CD4-positive, alpha-beta T cell (primary cell): Measurements from ENCODE around the gene LRRC74A. TPM values are rescaled to one million over a fixed set of nuclear protein-coding genes. Genes with fewer than 3 reads are reported as not detected.

Experiments
- ATAC-seq: fragments of 200-7000 bp; cut with Tn5 transposase; one replicate; pipeline ENCODE4 v1.10.0; 2022; ENCODE audit warnings: mild to moderate bottlenecking; ENCODE audit not compliant: poor library complexity
- CTCF ChIA-PET: fragments of 350-600 bp; sonication (Branson Sonifier 250); formaldehyde crosslinking; loops from one replicate; lab custom pipeline; 2021; ENCODE audit warnings: antibody characterized with exemption, inconsistent platforms; lab: Charles Lee
- POLR2A ChIA-PET: fragments of 350-600 bp; sonication (Branson Sonifier 250); formaldehyde crosslinking; loops from one replicate; lab custom pipeline; 2021; ENCODE audit warnings: antibody characterized with exemption, inconsistent platforms; lab: Charles Lee
- DNase-seq, 14 experiments: peaks; one replicate each; pipeline ENCODE4 v3.0.0-alpha.2; 2013 to 2020; ENCODE audit warnings: mixed read lengths in 2 of 14
- H3K27ac ChIP-seq, 2 donors: one replicate each; pipeline versions ENCODE4 v1.5.1 to v1.7.0; 2013; ENCODE audit warnings: low read length in 2 of 2, low read depth in 1 of 2, mild to moderate bottlenecking in 1 of 2
- H3K27me3 ChIP-seq, 2 experiments: 1 replicate in 1 of 2; 2 replicates in 1 of 2; pipeline versions ENCODE4 v1.6.1 to v1.7.0; 2013; ENCODE audit warnings: low read length in 2 of 2, control low read depth in 1 of 2, mild to moderate bottlenecking in 1 of 2, moderate library complexity in 1 of 2; ENCODE audit not compliant: insufficient read depth in 2 of 2, control insufficient read depth in 1 of 2
- H3K36me3 ChIP-seq: one replicate; pipeline ENCODE4 v1.6.1; 2013; ENCODE audit warnings: low read length, control low read depth; ENCODE audit not compliant: insufficient read depth
- H3K4me1 ChIP-seq: one replicate; pipeline ENCODE4 v1.6.1; 2013; ENCODE audit warnings: low read length, control low read depth; ENCODE audit not compliant: insufficient read depth
- H3K4me3 ChIP-seq: one replicate; pipeline ENCODE4 v1.5.1; 2013; ENCODE audit warnings: mild to moderate bottlenecking, low read length, moderate library complexity
- H3K9me3 ChIP-seq, 2 experiments: 1 replicate in 1 of 2; 2 replicates in 1 of 2; pipeline versions ENCODE4 v1.6.1 to v1.7.0; 2013; ENCODE audit warnings: low read length in 2 of 2, mild to moderate bottlenecking in 2 of 2, control low read depth in 1 of 2, moderate library complexity in 1 of 2; ENCODE audit not compliant: control insufficient read depth in 1 of 2, insufficient read depth in 1 of 2
- H3K27ac Mint-ChIP-seq: one replicate; pipeline ENCODE4 v1.8.0; 2020; ENCODE audit warnings: mixed read lengths
- H3K27me3 Mint-ChIP-seq: one replicate; pipeline ENCODE4 v1.8.0; 2021; ENCODE audit warnings: mixed read lengths
- H3K36me3 Mint-ChIP-seq: one replicate; pipeline ENCODE4 v1.8.0; 2021; ENCODE audit warnings: low read depth, mixed read lengths
- H3K4me1 Mint-ChIP-seq: one replicate; pipeline ENCODE4 v1.8.0; 2021; ENCODE audit warnings: low read depth, mixed read lengths
- H3K4me3 Mint-ChIP-seq: one replicate; pipeline ENCODE4 v1.8.0; 2020; ENCODE audit warnings: mild to moderate bottlenecking, mixed read lengths
- H3K9me3 Mint-ChIP-seq: one replicate; pipeline ENCODE4 v1.8.0; 2020; ENCODE audit warnings: mixed read lengths
- CTCF ChIP-seq: fragments of 200-600 bp; IDR thresholded peaks from one replicate; pipeline ENCODE4 v1.8.0; 2022; ENCODE audit warnings: antibody characterized with exemption, mild to moderate bottlenecking
- intact Hi-C, 2 experiments: fragments of 100-400 bp; cut with DNase I in 1 of 2; cut with micrococcal nuclease in 1 of 2; formaldehyde crosslinking; loops; one replicate each; pipeline versions ENCODE4 v1.15.1 to v1.9.0; 2023 to 2025; cut with DNase I, micrococcal nuclease
- total RNA-seq, 174 experiments: library from RNA in 2 of 174; stranded (reverse) in 2 of 174; gene quantifications; one replicate each; pipeline ENCODE4 v1.2.3 and lab custom pipeline; 2021 to 2026

Gene LRRC74A
- total RNA-seq, 2 experiments from 2014 or later = not detected

GRCh38 chr14:76810525-76810924, 15.7 kb upstream of the LRRC74A start:
- DNase-seq (no peak), ATAC-seq (no peak)
- H3K9me3 Mint-ChIP-seq = no peaks in the 10 kb centered on the region
- no peaks in the 10 kb centered on the region for H3K9me3 ChIP-seq
- H3K4me3 Mint-ChIP-seq = peak overlapping the region; percentile 96
- CTCF ChIA-PET = interaction anchor here (1.0 to 1.8 kb wide), 4 partner anchors 26 to 95 kb away, joined by 3 to 5 read pairs (median 4); no protein-coding TSS in a partner anchor
- POLR2A ChIA-PET = interaction anchor here (0.6 to 1.7 kb wide), 6 partner anchors 10 to 899 kb away, joined by 3 read pairs; partner anchors contain the start of genes GSTZ1 and POMT2
- peak overlapping the region; percentile 96 for H3K27ac Mint-ChIP-seq
- no peaks in the 10 kb centered on the region for H3K27me3 ChIP-seq
- peaks cover 35% of the 10 kb centered on the region for H3K4me1 Mint-ChIP-seq
- peaks cover 28% of the 10 kb centered on the region for H3K4me1 ChIP-seq
- peaks cover 57% of the 10 kb centered on the region for H3K36me3 Mint-ChIP-seq
- intact Hi-C loops = loop anchor here (2.0 to 10.0 kb wide), 5 partner anchors 42 to 823 kb away; partner anchors contain the start of genes AHSA1 (in 1 of the 2), IFT43 (in 1 of the 2), SAMD15 (in 1 of the 2) and SPTLC2 (in 1 of the 2)
- peaks cover 36% of the 10 kb centered on the region for H3K36me3 ChIP-seq
- no peak for TF ChIP-seq CTCF
- H3K4me3 ChIP-seq = peak overlapping the region; percentile 84
- H3K27me3 Mint-ChIP-seq = no peaks in the 10 kb centered on the region
- peak overlapping the region in 1 of 2 donors; percentile 27 for H3K27ac ChIP-seq

DNA sequence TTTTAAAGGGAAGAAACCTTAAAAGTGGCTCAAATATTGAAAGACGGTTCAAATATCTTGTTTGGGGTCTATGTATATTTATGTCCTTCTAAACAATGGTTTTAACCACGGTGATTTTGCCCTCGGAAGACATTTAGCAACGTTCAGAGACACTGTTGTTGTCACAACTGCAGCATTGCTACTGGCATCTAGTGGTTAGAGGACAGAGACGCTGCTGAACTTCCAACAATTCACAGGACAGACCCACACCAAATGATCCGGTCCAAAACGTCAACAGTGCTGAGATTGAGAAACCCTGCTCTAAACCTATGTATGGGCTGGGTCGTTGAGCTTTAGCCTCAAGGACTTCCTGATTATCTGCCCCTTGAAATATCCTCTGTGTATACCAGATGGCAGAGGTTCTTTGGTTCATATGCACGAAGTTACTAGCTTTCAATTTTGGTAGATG, 15.2 kb upstream of the LRRC74A start:
- intact Hi-C loops = loop anchor here (1.0 to 10.0 kb wide), 6 partner anchors 42 to 824 kb away; partner anchors contain the start of genes AHSA1 (in 1 of the 2), IFT43 (in 1 of the 2), SAMD15 (in 1 of the 2) and SPTLC2 (in 1 of the 2)
- H3K4me3 ChIP-seq = peak overlapping the region; percentile 84
- peak; percentile 28 for ATAC-seq

GRCh38 chr14:76811561-76811960, 14.6 kb upstream of the LRRC74A start:
- Histone ChIP-seq H3K27ac (no peak overlapping the region), H3K4me1 (peaks cover 28% of the 10 kb centered on the region), H3K9me3 (no peaks in the 10 kb centered on the region), H3K36me3 (peaks cover 27% of the 10 kb centered on the region), H3K4me3 (peak overlapping the region; percentile 84), H3K27me3 (no peaks in the 10 kb centered on the region)
- H3K27me3 Mint-ChIP-seq = no peaks in the 10 kb centered on the region
- DNase-seq = no peak
- H3K27ac Mint-ChIP-seq = peak overlapping the region; percentile 96
- H3K9me3 Mint-ChIP-seq = no peaks in the 10 kb centered on the region
- intact Hi-C loops = loop anchor here (1.0 to 10.0 kb wide), 6 partner anchors 43 to 824 kb away; partner anchors contain the start of genes AHSA1 (in 1 of the 2), IFT43 (in 1 of the 2), SAMD15 (in 1 of the 2) and SPTLC2 (in 1 of the 2)
- no peak for TF ChIP-seq CTCF
- H3K4me1 Mint-ChIP-seq = peaks cover 35% of the 10 kb centered on the region
- no peak for ATAC-seq
- H3K4me3 Mint-ChIP-seq = peak overlapping the region; percentile 96
- CTCF ChIA-PET = interaction anchor here (0.6 to 1.8 kb wide), 10 partner anchors 27 to 504 kb away, joined by 3 to 7 read pairs (median 4); no protein-coding TSS in a partner anchor
- peaks cover 46% of the 10 kb centered on the region for H3K36me3 Mint-ChIP-seq
- POLR2A ChIA-PET = interaction anchor here (0.7 to 1.9 kb wide), 9 partner anchors 11 to 216 kb away, joined by 3 to 7 read pairs (median 3); partner anchors contain the start of gene VASH1

More for the DNA sequence above, 15.2 kb upstream of the LRRC74A start:
- peaks cover 28% of the 10 kb centered on the region for H3K4me1 ChIP-seq
- Mint-ChIP-seq H3K4me3 (peak overlapping the region; percentile 96), H3K4me1 (peaks cover 35% of the 10 kb centered on the region), H3K9me3 (no peaks in the 10 kb centered on the region), H3K27ac (peak overlapping the region; percentile 96), H3K36me3 (peaks cover 52% of the 10 kb centered on the region), H3K27me3 (no peaks in the 10 kb centered on the region)
- peak overlapping the region; percentile 13 to 27 for H3K27ac ChIP-seq
- DNase-seq = peak in 6 of 14 experiments; percentile 8 to 68 (median 31)
- peaks cover 32% of the 10 kb centered on the region for H3K36me3 ChIP-seq
- H3K9me3 ChIP-seq = no peaks in the 10 kb centered on the region
- peak; percentile 33 for TF ChIP-seq CTCF
- POLR2A ChIA-PET = interaction anchor here (0.6 to 1.7 kb wide), 7 partner anchors 10 to 898 kb away, joined by 3 read pairs; partner anchors contain the start of genes GSTZ1 and POMT2
- H3K27me3 ChIP-seq = no peaks in the 10 kb centered on the region
- CTCF ChIA-PET = interaction anchor here (0.6 to 1.2 kb wide), 9 partner anchors 26 to 505 kb away, joined by 3 to 6 read pairs (median 3); no protein-coding TSS in a partner anchor
